Astrocyte (in vitro differentiated cells and primary cell): Measurements from ENCODE around the gene PCDHGB4.

ENCODE experiments used
- CTCF ChIP-seq: IDR thresholded peaks from 2 replicates; pipeline ENCODE4 v1.5.1; 2011; ENCODE audit warnings: low read depth, mild to moderate bottlenecking, inconsistent platforms, low read length, moderate library complexity; ENCODE audit not compliant: insufficient read depth
- EZH2 ChIP-seq: IDR thresholded peaks from 2 replicates; pipeline ENCODE4 v1.6.1; 2012; ENCODE audit warnings: mild to moderate bottlenecking, low read length, inconsistent platforms; ENCODE audit not compliant: insufficient read depth

- TF ChIP-seq CTCF (no peak), EZH2 (no peak)
Observed at GRCh38 chr5:141360685-141361084, 26.8 kb upstream of the PCDHGB4 start.
